Measurements from ENCODE around the gene INPP5D. TPM values are rescaled to one million over a fixed set of nuclear protein-coding genes. Genes with fewer than 3 reads are reported as not detected.

Gene INPP5D
- total RNA-seq, 1 donor from 2014 or later = 3.7 TPM

- no peak for DNase-seq (ENCODE audit: low read depth)
- no peaks in the 10 kb centered on the region for H3K36me3 ChIP-seq (ENCODE audit: control insufficient read depth, insufficient read depth, low read length)
Measured at GRCh38 chr2:233213011-233213410, 152.9 kb downstream of the INPP5D start.

GRCh38 chr2:233213975-233214374 lies 153.8 kb downstream of the INPP5D start:
- TF ChIP-seq CTCF (IDR thresholded peaks at IDR 0.05; ENCODE audit: insufficient read depth, low read length, poor library complexity, severe bottlenecking) = no peak
- no peaks in the 10 kb centered on the region for H3K27me3 ChIP-seq (ENCODE audit: control insufficient read depth, insufficient read depth, low read length)
- H3K4me3 ChIP-seq (ENCODE audit: low read depth, low read length) = no peak overlapping the region
- DNase-seq (ENCODE audit: low read depth) = no peak
- H3K36me3 ChIP-seq (ENCODE audit: control insufficient read depth, insufficient read depth, low read length) = no peaks in the 10 kb centered on the region

More at GRCh38 chr2:233213011-233213410, 152.9 kb downstream of the INPP5D start:
- no peak for TF ChIP-seq CTCF (IDR thresholded peaks at IDR 0.05; ENCODE audit: insufficient read depth, low read length, poor library complexity, severe bottlenecking)
- no peak overlapping the region for H3K4me3 ChIP-seq (ENCODE audit: low read depth, low read length)
- H3K27me3 ChIP-seq (ENCODE audit: control insufficient read depth, insufficient read depth, low read length) = no peaks in the 10 kb centered on the region

GRCh38 chr2:233217892-233218377 lies 157.8 kb downstream of the INPP5D start:
- Histone ChIP-seq H3K27me3 (ENCODE audit: control insufficient read depth, insufficient read depth, low read length) (no peaks in the 10 kb centered on the region), H3K4me3 (ENCODE audit: low read depth, low read length) (no peak overlapping the region), H3K36me3 (ENCODE audit: control insufficient read depth, insufficient read depth, low read length) (no peaks in the 10 kb centered on the region)
- no peak for DNase-seq (ENCODE audit: low read depth)
- no peak for TF ChIP-seq CTCF (IDR thresholded peaks at IDR 0.05; ENCODE audit: insufficient read depth, low read length, poor library complexity, severe bottlenecking)

GRCh38 chr2:233218836-233219235 lies 158.7 kb downstream of the INPP5D start:
- no peaks in the 10 kb centered on the region for H3K27me3 ChIP-seq (ENCODE audit: control insufficient read depth, insufficient read depth, low read length)
- no peak for TF ChIP-seq CTCF (IDR thresholded peaks at IDR 0.05; ENCODE audit: insufficient read depth, low read length, poor library complexity, severe bottlenecking)
- H3K36me3 ChIP-seq (ENCODE audit: control insufficient read depth, insufficient read depth, low read length) = no peaks in the 10 kb centered on the region
- no peak overlapping the region for H3K4me3 ChIP-seq (ENCODE audit: low read depth, low read length)
- DNase-seq (ENCODE audit: low read depth) = no peak

GRCh38 chr2:233219848-233220247 lies 159.7 kb downstream of the INPP5D start:
- TF ChIP-seq CTCF (IDR thresholded peaks at IDR 0.05; ENCODE audit: insufficient read depth, low read length, poor library complexity, severe bottlenecking) = no peak
- DNase-seq (ENCODE audit: low read depth) = no peak
- Histone ChIP-seq H3K4me3 (ENCODE audit: low read depth, low read length) (no peak overlapping the region), H3K36me3 (ENCODE audit: control insufficient read depth, insufficient read depth, low read length) (no peaks in the 10 kb centered on the region), H3K27me3 (ENCODE audit: control insufficient read depth, insufficient read depth, low read length) (no peaks in the 10 kb centered on the region)

GRCh38 chr2:233221378-233222063 lies 161.4 kb downstream of the INPP5D start:
- TF ChIP-seq CTCF (IDR thresholded peaks at IDR 0.05; ENCODE audit: insufficient read depth, low read length, poor library complexity, severe bottlenecking) = no peak
- no peaks in the 10 kb centered on the region for H3K27me3 ChIP-seq (ENCODE audit: control insufficient read depth, insufficient read depth, low read length)

More at GRCh38 chr2:233221378-233222063, 161.4 kb downstream of the INPP5D start:
- Histone ChIP-seq H3K4me3 (ENCODE audit: low read depth, low read length) (no peak overlapping the region), H3K36me3 (ENCODE audit: control insufficient read depth, insufficient read depth, low read length) (no peaks in the 10 kb centered on the region)
- DNase-seq (ENCODE audit: low read depth) = no peak
